Thymus (tissue), 11 donors: Measurements from ENCODE around the gene UGT1A1. TPM values are rescaled to one million over a fixed set of nuclear protein-coding genes. Genes with fewer than 3 reads are reported as not detected.

Source experiments
- DNase-seq, 9 donors: peaks; one replicate each; pipeline ENCODE4 v3.0.0-alpha.2; 2013; ENCODE audit warnings: low spot score in 9 of 9, low read depth in 6 of 9, missing footprints in 1 of 9
- H3K27ac ChIP-seq, 2 donors: one replicate each; pipeline ENCODE4 v1.5.1; 2013; ENCODE audit warnings: control low read depth in 1 of 2, low read depth in 1 of 2, low read length in 1 of 2, mild to moderate bottlenecking in 1 of 2, moderate library complexity in 1 of 2
- H3K27me3 ChIP-seq, 2 donors: one replicate each; pipeline ENCODE4 v1.5.1; 2013; ENCODE audit warnings: low read length in 1 of 2; ENCODE audit not compliant: control insufficient read depth in 2 of 2, insufficient read depth in 1 of 2
- H3K36me3 ChIP-seq, 2 donors: one replicate each; pipeline ENCODE4 v1.5.1; 2013; ENCODE audit warnings: low read length in 1 of 2, mild to moderate bottlenecking in 1 of 2, moderate library complexity in 1 of 2; ENCODE audit not compliant: control insufficient read depth in 2 of 2, insufficient read depth in 2 of 2
- H3K4me1 ChIP-seq, 2 donors: one replicate each; pipeline ENCODE4 v1.5.1; 2013; ENCODE audit warnings: low read length in 2 of 2; ENCODE audit not compliant: control insufficient read depth in 2 of 2, insufficient read depth in 2 of 2
- H3K4me3 ChIP-seq, 2 donors: one replicate each; pipeline ENCODE4 v1.5.1; 2013; ENCODE audit warnings: low read length in 2 of 2, control low read depth in 1 of 2, mild to moderate bottlenecking in 1 of 2
- H3K9me3 ChIP-seq, 2 donors: one replicate each; pipeline ENCODE4 v1.5.1; 2013; ENCODE audit warnings: low read length in 1 of 2, mild to moderate bottlenecking in 1 of 2; ENCODE audit not compliant: control insufficient read depth in 2 of 2, insufficient read depth in 1 of 2
- WGBS: extraction: QIAGEN DNeasy Blood & Tissue Kit; methylation state at CpG from one replicate; pipeline ENCODE4 v1.1.7; 2013; 5-methylcytosine and 5-hydroxymethylcytosine counted together
- polyA plus RNA-seq: library from polyadenylated mRNA; stranded (reverse); fragments of 200-250 nt; gene quantifications from one replicate; pipeline ENCODE4 v1.2.3, GENCODE V29; 2013
- total RNA-seq: library from RNA; stranded (reverse); fragments of 120-200 nt; gene quantifications from one replicate; pipeline ENCODE4 v1.2.4, GENCODE V29; 2013
- donor health status: healthy.

Gene UGT1A1
- total and polyA plus RNA-seq, 2 donors = 0.09 to 0.32 TPM

DNA sequence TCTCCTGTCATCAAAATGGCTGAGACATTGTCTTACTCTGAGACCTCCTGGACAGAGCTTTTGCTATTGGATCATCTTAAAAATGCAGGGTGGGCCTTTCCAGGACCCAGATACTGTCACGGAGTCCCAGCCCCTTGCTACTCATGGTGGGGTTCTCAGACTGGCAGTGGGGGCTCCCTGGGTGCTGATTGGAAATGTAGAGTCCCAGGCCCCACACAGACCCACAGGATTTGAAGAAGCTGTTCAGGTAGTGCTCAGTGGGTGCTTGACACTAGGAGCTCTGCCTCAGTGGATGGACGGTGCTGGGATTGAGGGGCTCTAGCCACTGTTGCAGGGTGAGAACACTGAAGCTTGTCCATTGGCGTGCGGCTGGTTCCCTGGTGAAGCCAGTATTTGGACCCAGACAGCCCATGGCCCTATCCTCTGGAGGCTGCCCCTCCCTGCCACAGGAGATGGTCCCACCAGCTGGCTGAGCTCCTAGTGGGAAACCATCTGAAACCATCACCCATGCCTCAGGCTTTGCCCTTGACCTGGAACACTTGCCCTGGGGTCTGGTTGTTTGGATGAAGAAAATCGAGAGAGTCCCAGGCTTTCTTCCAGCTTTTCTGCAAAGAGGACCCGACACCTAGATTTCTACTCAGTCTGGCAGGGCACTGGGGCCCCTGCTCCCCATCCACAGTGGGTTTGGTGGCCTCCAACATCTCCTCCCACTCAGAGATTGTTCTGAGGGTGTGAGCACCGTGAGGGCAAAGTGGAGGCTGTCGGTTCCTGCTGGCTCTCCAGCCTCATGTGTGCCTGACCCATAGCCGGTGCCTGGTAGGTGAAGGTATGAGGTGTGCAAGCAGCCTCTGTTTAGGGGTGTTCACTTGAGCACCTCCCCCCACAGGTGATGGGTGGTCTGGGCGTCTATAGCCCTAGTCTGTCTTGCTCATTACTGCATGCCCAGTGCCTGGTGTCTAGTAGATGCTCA, 48.2 kb downstream of the UGT1A1 start:
- no peaks in the 10 kb centered on the region for H3K9me3 ChIP-seq
- H3K4me1 ChIP-seq = no peaks in the 10 kb centered on the region
- peaks cover 0 to 4% of the 10 kb centered on the region in 2 donors for H3K27me3 ChIP-seq
- no peak overlapping the region for H3K27ac ChIP-seq
- 89% methylated on average over 10 of the region's 10 CpGs for WGBS
- H3K36me3 ChIP-seq = no peaks in the 10 kb centered on the region
- H3K4me3 ChIP-seq = no peak overlapping the region
- no peak for DNase-seq

DNA sequence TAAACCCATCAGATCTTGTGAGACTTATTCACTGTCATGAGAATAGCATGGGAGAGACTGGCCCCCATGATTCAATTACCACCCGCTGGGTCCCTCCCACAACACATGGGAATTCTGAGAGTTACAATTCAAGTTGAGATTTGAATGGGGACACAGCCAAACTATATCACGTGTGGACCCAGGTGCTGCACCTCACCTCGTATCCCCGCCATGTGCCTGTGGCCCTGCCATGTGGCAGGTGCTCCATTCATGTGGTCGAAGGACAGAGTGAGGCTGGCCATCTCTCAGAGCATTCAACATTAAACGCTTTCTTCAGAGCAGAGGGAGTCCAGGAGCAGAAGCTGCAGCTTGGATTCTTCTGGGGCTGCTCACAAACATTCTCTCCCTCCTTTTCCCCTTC, 50.3 kb downstream of the UGT1A1 start:
- peaks cover 0 to 3% of the 10 kb centered on the region in 2 donors for H3K27me3 ChIP-seq
- H3K4me1 ChIP-seq = no peaks in the 10 kb centered on the region
- 94% methylated on average over 6 of the region's 6 CpGs for WGBS
- no peaks in the 10 kb centered on the region for H3K9me3 ChIP-seq
- no peaks in the 10 kb centered on the region for H3K36me3 ChIP-seq
- no peak overlapping the region for H3K27ac ChIP-seq
- no peak overlapping the region for H3K4me3 ChIP-seq
- DNase-seq = no peak

DNA sequence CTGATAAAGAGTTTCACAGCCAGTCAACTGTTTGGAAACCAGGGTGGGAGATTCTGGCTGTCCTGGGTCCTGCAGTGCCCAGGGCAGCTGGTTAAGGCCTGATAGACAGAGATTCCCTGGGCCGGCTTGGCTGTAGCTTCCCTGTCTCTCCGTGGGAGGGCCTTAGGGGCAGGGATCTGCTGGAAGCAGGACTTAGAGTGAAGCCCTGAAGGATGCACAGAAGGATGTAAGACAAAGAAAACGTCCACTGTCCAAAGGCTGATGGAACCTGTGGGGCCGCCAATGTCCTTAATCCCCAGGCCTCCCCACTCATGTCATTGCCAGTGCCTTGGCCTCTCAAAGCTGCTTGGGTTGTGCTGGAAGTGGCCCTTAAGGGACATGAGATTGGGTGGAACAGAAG, 51.0 kb downstream of the UGT1A1 start:
- Histone ChIP-seq H3K36me3 (no peaks in the 10 kb centered on the region), H3K4me3 (no peak overlapping the region), H3K9me3 (no peaks in the 10 kb centered on the region), H3K27ac (no peak overlapping the region), H3K27me3 (peaks cover 0 to 3% of the 10 kb centered on the region in 2 donors), H3K4me1 (no peaks in the 10 kb centered on the region)
- WGBS = 84% methylated on average over 4 of the region's 4 CpGs
- DNase-seq = no peak

DNA sequence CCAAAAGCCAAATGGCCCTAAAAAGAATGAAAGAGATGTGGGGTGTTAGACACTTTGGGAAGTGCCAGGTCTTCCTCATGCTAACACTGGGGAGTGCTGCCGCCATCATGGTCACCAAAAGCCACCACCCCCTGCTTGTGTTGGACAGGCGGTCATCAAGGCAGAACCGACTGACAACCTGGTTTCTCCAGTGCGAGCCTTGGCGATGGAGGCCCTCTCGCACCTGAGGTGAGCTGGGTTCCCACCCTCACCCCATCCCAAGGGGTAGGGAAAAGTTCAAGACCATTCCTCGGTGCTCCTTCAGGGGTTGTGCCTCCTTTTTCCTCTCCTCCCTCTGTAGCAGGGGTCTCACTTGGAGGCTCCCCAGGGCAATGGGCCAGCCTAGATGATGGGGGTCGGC, 51.7 kb downstream of the UGT1A1 start:
- DNase-seq = no peak
- Histone ChIP-seq H3K4me1 (no peaks in the 10 kb centered on the region), H3K9me3 (no peaks in the 10 kb centered on the region), H3K27me3 (peaks cover 0 to 3% of the 10 kb centered on the region in 2 donors), H3K4me3 (no peak overlapping the region), H3K36me3 (no peaks in the 10 kb centered on the region), H3K27ac (no peak overlapping the region)
- WGBS = 92% methylated on average over 8 of the region's 8 CpGs

DNA sequence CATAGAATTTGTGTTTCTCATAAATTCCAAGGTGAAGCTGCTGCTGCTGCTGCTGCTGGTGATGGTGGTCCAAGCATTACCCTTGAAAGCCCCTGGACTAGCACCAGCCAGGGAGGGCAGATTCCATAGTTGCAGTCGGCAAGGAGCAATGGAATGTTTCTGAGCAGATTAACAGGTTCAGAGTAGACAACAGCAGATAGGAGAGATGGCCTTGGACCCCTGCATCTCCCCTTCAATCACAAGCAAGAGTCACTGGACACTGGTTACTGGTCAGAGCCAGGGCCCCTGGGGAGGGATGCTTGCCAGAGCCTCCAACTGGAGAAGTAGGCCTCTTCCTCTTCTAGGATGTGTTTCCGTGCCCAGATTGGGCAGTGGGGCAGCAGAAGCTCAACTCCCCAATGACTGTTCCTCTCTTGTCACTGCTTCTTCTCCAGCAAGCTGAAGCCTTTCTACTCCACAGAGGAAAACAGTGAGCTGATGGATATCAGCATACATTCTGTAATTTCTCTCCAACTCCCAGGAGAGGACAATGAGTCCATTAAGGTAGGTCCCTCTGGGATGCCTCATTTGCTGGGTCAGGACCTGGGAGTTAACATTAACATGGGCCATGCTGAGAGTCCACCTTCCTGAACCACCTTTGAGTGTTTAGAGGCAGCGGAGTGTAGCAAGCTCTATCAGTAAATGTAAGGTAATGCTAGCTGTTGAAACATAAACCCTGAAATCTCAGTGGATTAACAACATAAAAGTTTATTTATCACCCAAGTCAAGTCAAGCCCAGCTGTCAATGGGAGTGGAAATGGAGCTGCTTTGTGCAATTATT, 53.4 kb downstream of the UGT1A1 start:
- WGBS = 95% methylated on average over 3 of the region's 3 CpGs
- Histone ChIP-seq H3K4me3 (no peak overlapping the region), H3K27me3 (peaks cover 0 to 3% of the 10 kb centered on the region in 2 donors), H3K4me1 (no peaks in the 10 kb centered on the region), H3K36me3 (no peaks in the 10 kb centered on the region), H3K9me3 (no peaks in the 10 kb centered on the region), H3K27ac (no peak overlapping the region)
- no peak for DNase-seq

DNA sequence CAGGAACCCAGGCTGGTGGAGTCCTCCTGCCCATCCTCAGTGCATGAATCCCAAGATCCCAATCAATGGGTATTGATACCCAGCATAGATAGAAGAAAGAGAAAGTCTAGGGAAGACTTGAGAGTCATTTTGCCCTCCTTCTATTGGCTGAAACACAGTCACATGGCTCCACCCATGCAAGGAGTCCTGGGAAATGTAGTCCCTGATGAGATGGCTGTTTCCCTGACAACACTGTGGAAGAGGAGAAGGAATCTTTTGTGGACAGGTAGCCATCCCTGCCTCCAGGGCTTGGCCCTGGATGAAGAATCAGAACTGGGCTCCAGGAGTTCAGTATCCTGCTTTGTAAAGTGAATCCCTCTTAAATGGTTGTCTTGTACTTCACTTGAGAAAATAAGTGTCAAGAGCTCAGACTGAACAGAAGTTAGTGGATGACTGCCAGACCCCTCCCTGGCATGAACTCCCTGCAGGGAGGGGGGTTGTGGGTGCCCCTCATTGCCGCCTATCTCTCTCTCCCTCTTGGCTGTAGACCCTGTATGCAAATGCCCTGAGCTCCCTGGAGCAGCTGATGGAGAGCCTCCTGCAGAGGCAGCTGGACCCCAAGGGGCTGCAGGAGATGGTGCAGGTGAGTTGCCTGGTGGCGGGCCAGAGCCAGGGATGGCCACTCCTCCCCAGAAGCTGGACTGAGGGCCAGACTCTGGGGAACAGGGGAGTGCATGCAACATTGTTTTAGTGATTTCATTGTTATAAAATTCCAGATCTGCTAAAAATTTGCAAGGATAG, 54.2 kb downstream of the UGT1A1 start:
- WGBS = 91% methylated on average over 2 of the region's 2 CpGs
- DNase-seq = no peak

DNA sequence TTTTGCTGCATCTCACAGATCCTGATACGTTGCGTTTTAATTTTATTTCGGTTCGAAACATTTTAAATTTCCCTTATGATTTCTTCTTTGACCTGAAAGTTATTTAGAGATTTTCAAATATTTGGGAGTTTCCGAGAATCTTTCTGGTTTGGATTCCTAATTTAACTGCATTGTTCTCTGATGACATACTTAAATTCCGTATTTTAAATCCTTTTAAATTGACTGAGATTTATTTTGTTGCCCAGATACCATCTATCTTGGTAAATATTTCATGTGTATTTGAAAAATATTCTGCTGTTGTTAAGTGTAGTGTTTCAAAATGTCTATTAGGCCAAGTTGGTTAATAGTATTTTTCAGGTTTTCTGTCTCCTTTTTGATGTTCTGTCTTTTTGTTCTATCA, 55.8 kb downstream of the UGT1A1 start:
- H3K9me3 ChIP-seq = no peaks in the 10 kb centered on the region
- H3K4me1 ChIP-seq = no peaks in the 10 kb centered on the region
- no peak overlapping the region for H3K4me3 ChIP-seq
- H3K27me3 ChIP-seq = peaks cover 0 to 3% of the 10 kb centered on the region in 2 donors
- no peak overlapping the region for H3K27ac ChIP-seq
- no peak for DNase-seq
- H3K36me3 ChIP-seq = no peaks in the 10 kb centered on the region
- WGBS = 97% methylated on average over 6 of the region's 6 CpGs

More for the DNA sequence above, 54.2 kb downstream of the UGT1A1 start:
- Histone ChIP-seq H3K27ac (no peak overlapping the region), H3K9me3 (no peaks in the 10 kb centered on the region), H3K27me3 (peaks cover 0 to 3% of the 10 kb centered on the region in 2 donors), H3K4me1 (no peaks in the 10 kb centered on the region), H3K36me3 (no peaks in the 10 kb centered on the region), H3K4me3 (no peak overlapping the region)

DNA sequence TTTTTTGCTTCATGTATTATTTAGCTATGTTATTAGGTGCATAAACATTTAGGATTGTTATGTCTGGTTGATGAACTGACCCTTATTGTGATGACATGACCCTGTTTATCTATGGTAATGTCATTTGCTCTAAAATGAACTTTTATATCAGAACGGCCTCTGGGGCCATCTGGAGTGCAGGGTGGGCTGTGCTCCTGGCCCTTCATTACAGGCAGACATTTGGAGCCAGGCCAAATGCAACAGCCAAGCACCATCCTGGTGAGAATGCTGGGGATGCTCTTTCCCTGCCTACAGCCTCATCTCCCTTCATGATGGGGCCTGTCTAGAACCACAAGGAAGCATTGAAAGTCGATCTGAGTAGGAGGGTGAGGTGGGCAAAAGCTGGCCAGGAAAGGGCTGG, 56.3 kb downstream of the UGT1A1 start:
- Histone ChIP-seq H3K27ac (no peak overlapping the region), H3K36me3 (no peaks in the 10 kb centered on the region), H3K27me3 (peaks cover 0 to 3% of the 10 kb centered on the region in 2 donors), H3K4me3 (no peak overlapping the region), H3K9me3 (no peaks in the 10 kb centered on the region), H3K4me1 (no peaks in the 10 kb centered on the region)
- DNase-seq = no peak
- 85% methylated on average over 2 of the region's 2 CpGs for WGBS
